ENCODE results near the gene TMEM200A. TPM values are rescaled to one million over a fixed set of nuclear protein-coding genes. Genes with fewer than 3 reads are reported as not detected.

Gene TMEM200A
- total RNA-seq, 1 donor from 2014 or later = 3.9 TPM

DNA sequence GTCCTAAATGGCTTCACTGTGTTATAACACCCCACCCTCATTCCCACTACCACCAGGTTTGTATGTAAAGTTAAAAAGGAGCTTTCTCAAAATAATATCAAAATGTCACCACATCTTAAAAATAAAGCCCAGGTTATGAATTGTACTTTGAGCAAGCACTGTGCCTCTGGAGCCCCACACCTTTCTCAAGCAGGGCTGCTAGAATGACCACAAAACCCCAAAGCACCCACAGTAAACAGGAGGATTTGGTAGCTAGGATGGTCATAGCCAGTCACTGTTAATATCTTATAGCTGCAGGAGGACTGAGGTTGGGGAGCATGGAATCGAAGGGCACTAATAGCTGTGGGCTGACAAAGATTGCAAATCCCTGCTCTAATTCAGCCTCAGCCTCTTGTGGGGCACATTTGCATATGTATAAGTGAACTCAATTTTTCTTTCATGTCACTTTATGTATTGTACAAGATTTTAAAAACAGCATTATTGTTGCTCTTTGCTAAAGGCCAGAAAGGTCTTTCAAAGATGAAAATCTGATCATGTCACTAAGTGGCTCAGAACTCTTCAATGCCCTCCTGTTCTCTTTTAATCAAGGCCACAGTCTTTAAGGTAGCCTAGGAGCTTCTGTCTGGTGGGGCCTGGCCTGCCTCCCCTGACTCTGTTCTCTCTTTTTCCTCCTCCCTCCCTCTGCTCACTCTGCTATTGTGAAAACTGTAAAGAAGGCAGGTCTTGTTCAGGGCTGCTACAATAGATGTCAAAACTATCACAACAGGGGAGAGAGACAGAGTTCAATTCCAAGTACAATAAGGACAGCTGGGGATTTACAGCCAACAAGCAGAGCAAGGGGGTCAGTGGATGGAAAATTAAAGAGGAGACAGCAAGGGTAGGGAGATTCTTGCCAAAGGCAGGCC, 101.6 kb downstream of the TMEM200A start:
- TF ChIP-seq POLR2A (IDR thresholded peaks at IDR 0.05) = no peak
- TF ChIP-seq CTCF (IDR thresholded peaks at IDR 0.05) = no peak
- TF ChIP-seq POLR2AphosphoS5 (IDR thresholded peaks at IDR 0.05; ENCODE audit: insufficient read depth in 1 of 2, low read depth in 1 of 2) = no peak
- intact Hi-C loops (cut with DNase I) = no loop called here
- H3K27ac ChIP-seq = no peak overlapping the region
- no peak for DNase-seq (ENCODE audit: extremely low spot score in 2 of 2)
- no peaks in the 10 kb centered on the region for H3K27me3 ChIP-seq
- H3K36me3 ChIP-seq = no peaks in the 10 kb centered on the region
- no peak overlapping the region for H3K4me3 ChIP-seq
- H3K9me3 ChIP-seq = no peaks in the 10 kb centered on the region
- H3K4me1 ChIP-seq = no peaks in the 10 kb centered on the region

DNA sequence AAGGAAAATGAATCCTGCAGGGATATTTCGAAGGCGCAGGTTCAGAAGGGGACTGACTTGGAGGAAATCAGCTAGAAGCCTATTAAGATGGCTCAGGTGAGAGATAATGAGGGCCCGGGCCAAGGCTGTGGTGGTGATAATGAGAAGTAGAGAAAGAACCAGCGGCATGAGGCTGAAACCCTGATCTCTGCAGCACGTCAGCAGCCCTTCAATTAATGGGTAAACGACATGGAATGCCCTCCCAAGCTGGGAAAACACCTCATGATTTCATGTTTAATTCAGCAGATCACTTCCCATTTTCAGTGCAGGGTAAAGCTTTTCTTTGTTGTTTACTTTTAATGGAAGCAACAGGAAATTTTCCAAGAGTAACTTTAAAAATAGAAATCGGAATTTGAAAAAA, 104.9 kb downstream of the TMEM200A start:
- no peak overlapping the region for H3K27ac ChIP-seq
- no peak for TF ChIP-seq POLR2AphosphoS5 (IDR thresholded peaks at IDR 0.05; ENCODE audit: insufficient read depth in 1 of 2, low read depth in 1 of 2)
- no peak for TF ChIP-seq CTCF (IDR thresholded peaks at IDR 0.05)
- TF ChIP-seq POLR2A (IDR thresholded peaks at IDR 0.05) = no peak
- H3K36me3 ChIP-seq = no peaks in the 10 kb centered on the region
- no peak overlapping the region for H3K4me3 ChIP-seq
- no peaks in the 10 kb centered on the region for H3K4me1 ChIP-seq
- H3K27me3 ChIP-seq = no peaks in the 10 kb centered on the region
- intact Hi-C loops (cut with DNase I) = no loop called here
- DNase-seq (ENCODE audit: extremely low spot score in 2 of 2) = no peak
- no peaks in the 10 kb centered on the region for H3K9me3 ChIP-seq

- Histone ChIP-seq H3K9me3 (no peaks in the 10 kb centered on the region), H3K27me3 (no peaks in the 10 kb centered on the region), H3K4me3 (no peak overlapping the region), H3K4me1 (no peaks in the 10 kb centered on the region), H3K27ac (no peak overlapping the region), H3K36me3 (no peaks in the 10 kb centered on the region)
- TF ChIP-seq POLR2A (IDR thresholded peaks at IDR 0.05) = no peak
- TF ChIP-seq CTCF (IDR thresholded peaks at IDR 0.05) = no peak
- no peak for TF ChIP-seq POLR2AphosphoS5 (IDR thresholded peaks at IDR 0.05; ENCODE audit: insufficient read depth in 1 of 2, low read depth in 1 of 2)
- DNase-seq (ENCODE audit: extremely low spot score in 2 of 2) = no peak
- intact Hi-C loops (cut with DNase I) = no loop called here
These were observed 108.1 kb downstream of the TMEM200A start for GRCh38 chr6:130473886-130474285.

DNA sequence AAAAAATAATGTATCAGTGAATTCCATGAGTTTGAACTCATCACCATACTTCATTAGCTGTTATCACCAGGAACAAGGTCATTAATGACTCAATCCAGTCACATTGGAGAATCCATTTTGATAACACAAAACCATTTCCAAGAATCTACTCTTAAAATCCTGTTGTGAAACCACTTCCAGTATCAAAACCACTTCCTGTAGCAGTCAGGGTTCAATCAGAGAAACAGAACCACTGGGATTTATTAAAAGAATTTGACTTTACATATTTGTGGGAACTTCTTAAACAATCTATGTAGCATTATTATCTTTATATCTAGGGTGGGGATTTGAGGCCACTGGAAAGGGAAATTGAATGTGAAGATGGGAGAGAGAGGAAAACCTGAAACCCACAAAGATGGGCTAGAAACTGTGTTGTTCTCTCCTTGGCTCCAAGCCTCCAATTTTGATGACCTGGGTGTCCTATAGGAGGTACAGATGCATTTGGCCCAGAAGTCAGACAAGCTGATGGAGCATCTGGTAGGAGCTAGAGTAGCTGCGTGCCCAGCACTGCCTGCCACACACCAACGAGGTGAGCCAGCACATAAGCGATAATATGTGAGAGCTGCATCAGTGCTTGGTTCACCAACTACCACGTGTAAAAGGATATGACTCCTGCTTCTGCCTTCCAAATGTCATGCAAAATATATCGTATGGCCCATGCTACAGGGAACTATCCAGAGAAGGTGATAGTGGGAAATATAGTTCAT, 117.0 kb downstream of the TMEM200A start:
- Histone ChIP-seq H3K9me3 (no peaks in the 10 kb centered on the region), H3K4me3 (no peak overlapping the region), H3K27ac (no peak overlapping the region), H3K27me3 (no peaks in the 10 kb centered on the region), H3K4me1 (no peaks in the 10 kb centered on the region), H3K36me3 (no peaks in the 10 kb centered on the region)
- DNase-seq (ENCODE audit: extremely low spot score in 2 of 2) = no peak
- TF ChIP-seq POLR2A (IDR thresholded peaks at IDR 0.05) = no peak
- TF ChIP-seq CTCF (IDR thresholded peaks at IDR 0.05) = no peak
- TF ChIP-seq POLR2AphosphoS5 (IDR thresholded peaks at IDR 0.05; ENCODE audit: insufficient read depth in 1 of 2, low read depth in 1 of 2) = no peak
- intact Hi-C loops (cut with DNase I) = no loop called here

All from vagina (tissue), 2 donors.